HG02938 (cell line): ENCODE measurements around the gene POC1A.

ENCODE experiments used
- ATAC-seq: cut with Tn5 transposase; IDR thresholded peaks from one replicate; pipeline ENCODE4 v1.9.1; 2021; ENCODE audit warnings: mild to moderate bottlenecking, moderate library complexity; ENCODE audit not compliant: unreplicated experiment

POC1A gene

GRCh38 chr3:52108302-52109232 is 45.7 kb downstream of the POC1A start:
- no peak for ATAC-seq

- no peak for ATAC-seq
Observed at GRCh38 chr3:52106951-52107611, 47.1 kb downstream of the POC1A start.

GRCh38 chr3:52104684-52105640 is 49.3 kb downstream of the POC1A start:
- no peak for ATAC-seq

DNA sequence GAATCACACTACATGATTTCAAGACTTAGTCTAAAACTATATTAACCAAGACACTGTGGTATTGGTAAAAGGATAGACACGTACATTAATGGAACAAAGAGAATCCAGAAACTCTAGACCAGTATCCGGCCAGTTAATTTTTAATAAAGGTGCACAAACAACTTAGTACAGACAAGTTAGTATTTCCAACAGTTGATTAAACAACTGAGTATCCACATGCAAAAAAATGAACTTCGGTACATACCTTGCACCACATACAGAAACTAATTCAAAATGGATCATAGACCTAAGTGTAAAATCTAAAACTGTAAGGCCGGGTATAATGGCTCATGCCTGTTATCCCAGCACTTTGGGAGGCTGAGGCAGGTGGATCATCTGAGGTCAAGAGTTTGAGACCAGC is 51.3 kb downstream of the POC1A start:
- ATAC-seq: no peak

DNA sequence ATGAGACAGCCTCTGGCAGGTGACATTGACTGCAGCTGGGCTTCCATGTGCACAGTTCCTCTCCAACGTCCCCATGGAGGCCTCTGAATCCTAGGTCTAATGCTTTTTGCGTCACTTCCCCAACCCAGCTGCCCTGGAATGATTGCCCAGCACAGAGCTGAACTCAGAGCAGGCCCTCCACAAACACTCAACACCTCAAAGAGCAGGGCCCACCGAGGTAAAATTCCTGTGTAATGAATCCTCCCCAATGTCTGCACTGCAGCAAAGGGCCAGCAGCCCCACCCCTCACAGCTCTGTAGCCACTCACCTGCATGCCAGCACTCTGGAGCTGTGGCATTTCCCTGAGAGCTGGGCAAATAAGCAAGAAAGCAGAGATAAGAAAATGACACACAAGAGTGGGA is 55.2 kb downstream of the POC1A start:
- no peak for ATAC-seq

GRCh38 chr3:52097851-52098507 is 56.2 kb downstream of the POC1A start:
- no peak for ATAC-seq

DNA sequence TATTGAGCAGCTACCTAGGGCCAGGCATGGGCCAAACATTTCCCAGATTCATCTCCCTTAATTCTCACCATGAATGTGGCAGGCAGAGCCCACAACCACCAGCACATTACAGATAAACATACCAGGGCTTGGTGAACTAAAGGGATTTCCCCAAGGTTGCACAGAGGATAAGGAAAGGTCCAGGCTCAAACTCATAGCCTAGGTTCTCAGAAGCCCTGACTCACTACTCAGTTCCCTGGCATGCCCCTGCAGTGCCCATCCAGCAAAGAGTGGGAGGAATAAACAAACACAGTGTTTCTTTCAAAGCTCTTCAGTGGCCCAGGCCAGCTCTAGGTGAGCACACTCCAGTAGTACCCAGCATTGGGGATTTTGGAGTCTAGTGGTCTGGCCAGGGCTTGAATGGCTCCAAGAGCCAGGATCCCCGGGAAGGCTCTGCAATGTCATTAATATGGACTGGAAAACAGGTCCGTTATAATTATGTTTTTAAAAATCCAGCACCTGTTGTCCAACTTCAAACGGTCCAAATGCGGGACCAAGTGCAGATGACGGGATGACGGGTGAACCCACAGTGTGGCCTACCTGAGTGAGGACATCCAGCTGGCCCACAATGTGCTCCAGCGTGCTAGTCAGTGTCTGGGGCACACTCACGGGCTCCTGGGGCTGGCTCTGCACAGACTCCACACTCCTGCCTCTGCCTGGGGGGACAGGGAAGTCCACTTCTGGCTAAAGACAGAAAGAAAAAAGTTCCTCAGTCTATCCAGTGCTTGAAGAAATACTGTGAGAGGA is 58.0 kb downstream of the POC1A start:
- ATAC-seq: no peak

- ATAC-seq: no peak
Observed at GRCh38 chr3:52094571-52095485, 59.4 kb downstream of the POC1A start.

DNA sequence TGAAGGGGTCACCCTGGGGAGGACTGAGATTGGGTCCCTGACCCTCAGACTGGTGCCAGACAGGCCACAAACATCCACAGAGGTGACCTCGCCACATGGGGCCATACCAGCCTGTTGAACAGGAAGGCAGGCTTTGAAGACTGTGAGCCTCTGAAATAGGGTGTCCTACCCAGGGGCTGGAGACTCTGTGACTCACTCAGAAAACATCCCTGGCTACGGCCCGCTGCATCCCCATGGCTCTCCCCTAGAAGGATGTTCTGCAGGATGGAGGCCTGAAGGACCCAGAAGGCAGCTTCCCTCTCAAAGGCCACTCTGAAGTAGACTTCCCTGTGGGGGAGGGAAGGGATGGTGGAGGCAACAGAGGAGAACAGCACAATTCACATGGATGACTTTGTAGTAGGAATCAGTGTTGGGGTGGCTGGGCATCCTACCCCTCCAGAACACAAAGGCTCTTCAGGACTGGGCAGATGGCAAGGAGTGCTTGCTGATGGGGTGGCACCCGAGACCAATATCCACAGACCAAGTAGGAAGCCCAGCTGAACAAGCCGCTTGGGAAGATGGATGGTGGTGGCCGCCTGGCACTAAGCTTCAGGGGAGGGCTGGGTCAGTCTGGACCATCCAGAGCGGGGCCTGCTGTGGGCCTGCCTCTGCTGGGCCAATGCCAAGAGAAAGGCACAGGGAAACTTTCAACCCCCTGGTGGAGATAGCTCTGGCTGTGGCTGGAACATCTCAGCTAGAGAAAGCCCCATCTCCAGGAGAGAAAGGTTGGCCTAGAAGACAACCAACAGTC is 60.3 kb downstream of the POC1A start:
- no peak for ATAC-seq

DNA sequence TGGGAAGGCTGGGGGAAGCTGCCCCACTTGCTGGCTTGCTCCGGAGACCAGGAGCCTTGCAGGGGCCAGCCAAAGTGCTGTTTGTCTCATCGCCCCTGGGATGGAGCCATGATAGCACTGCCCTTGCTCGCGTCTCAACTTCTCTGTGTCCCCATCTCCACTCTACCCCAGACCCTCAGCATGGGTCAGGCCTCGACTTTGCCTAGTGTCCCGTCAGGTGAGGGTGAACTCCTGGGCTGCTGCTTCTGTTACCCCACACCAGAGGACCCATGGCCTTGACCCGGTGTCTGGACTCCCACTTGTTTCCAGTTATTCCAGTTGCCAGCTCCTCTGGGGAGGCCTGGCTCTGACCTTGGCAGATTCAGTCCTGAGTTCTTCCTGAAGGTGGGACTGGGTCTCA is 61.3 kb downstream of the POC1A start:
- no peak for ATAC-seq

DNA sequence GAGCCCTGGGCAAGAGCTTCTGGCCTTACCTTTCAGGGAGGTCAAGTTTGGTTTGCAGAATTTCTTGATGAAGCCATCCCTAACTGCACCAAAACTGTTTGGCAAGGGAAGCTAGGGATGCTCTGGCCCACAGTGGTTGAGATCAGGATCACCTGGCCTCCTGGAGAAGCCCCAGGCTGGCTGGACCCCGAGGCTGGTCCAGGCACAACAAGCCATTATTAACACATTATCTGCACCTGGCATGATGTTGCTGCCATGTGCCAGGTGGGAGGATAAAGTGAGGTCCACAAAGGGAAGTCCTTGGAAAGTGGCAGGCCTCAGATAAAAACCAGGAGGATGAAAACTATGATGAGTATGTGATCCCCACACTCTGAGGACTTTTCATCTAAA is 62.0 kb downstream of the POC1A start:
- no peak for ATAC-seq

GRCh38 chr3:52091586-52092270 is 62.5 kb downstream of the POC1A start:
- ATAC-seq: no peak

GRCh38 chr3:52090933-52091468 is 63.2 kb downstream of the POC1A start:
- no peak for ATAC-seq

GRCh38 chr3:52090131-52090932 is 63.9 kb downstream of the POC1A start:
- ATAC-seq: no peak

DNA sequence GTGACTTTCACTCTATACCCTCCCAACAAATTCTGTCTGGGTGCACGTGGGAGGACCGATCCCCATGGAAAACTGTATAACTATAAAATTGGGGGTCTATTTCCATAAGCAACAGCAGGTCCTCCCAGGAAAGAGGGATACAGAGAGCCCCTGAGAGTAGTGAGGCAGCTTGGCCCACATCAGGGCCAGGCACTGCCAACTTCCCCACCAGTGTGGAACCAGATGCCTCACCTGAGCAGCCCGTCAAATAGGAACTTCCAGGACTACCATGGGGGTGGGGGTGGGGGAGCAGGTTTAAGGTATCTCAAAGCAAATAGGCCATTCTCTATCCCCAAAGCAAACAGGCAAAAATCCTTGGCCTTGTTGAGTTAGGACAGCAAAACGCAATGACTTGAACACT is 64.5 kb downstream of the POC1A start:
- ATAC-seq: no peak
